Neural cell (in vitro differentiated cells): ENCODE data around the gene DYNC2H1. TPM values are rescaled to one million over a fixed set of nuclear protein-coding genes. Genes with fewer than 3 reads are reported as not detected.

Source experiments
- H2AFZ ChIP-seq: fragments of 200-600, 300-800 bp; sonication (generic), shearing (Covaris generic); 2 replicates; pipeline ENCODE4 v1.6.0; 2014; ENCODE audit warnings: low read depth, mild to moderate bottlenecking, antibody characterized with exemption, low read length, moderate library complexity
- H3F3A ChIP-seq: fragments of 200-600 bp; shearing (Covaris generic); 2 replicates; pipeline ENCODE4 v1.6.1; 2016; ENCODE audit warnings: mild to moderate bottlenecking, moderate library complexity, mixed read lengths, antibody characterized with exemption, low read length; ENCODE audit not compliant: insufficient read depth, poor library complexity, severe bottlenecking
- H3K27ac ChIP-seq: fragments of 200-600, 300-800 bp; sonication (generic), shearing (Covaris generic); 2 replicates; pipeline ENCODE4 v1.5.1; 2014; ENCODE audit warnings: mild to moderate bottlenecking, low read length, moderate library complexity
- H3K27me3 ChIP-seq: fragments of 300-800, 200-600 bp; sonication (generic), shearing (Covaris generic); 2 replicates; pipeline ENCODE4 v1.6.0; 2014; ENCODE audit warnings: mild to moderate bottlenecking, low read depth, low read length, moderate library complexity; ENCODE audit not compliant: insufficient read depth
- H3K36me3 ChIP-seq: fragments of 300-800, 200-600 bp; sonication (generic), shearing (Covaris generic); 2 replicates; pipeline ENCODE4 v1.5.1; 2014; ENCODE audit warnings: mild to moderate bottlenecking, antibody characterized with exemption, low read length, moderate library complexity; ENCODE audit not compliant: insufficient read depth
- H3K4me2 ChIP-seq: fragments of 300-800, 200-600 bp; sonication (generic), shearing (Covaris generic); 2 replicates; pipeline ENCODE4 v1.6.0; 2014; ENCODE audit warnings: mild to moderate bottlenecking, low read length
- H3K4me3 ChIP-seq: fragments of 300-800, 200-600 bp; sonication (generic), shearing (Covaris generic); 2 replicates; pipeline ENCODE4 v1.5.1; 2014; ENCODE audit warnings: mild to moderate bottlenecking, low read length, moderate library complexity
- H3K79me2 ChIP-seq: fragments of 200-600 bp; shearing (Covaris generic); replicated peaks from 2 replicates; pipeline ENCODE4 v1.6.0; 2014; ENCODE audit warnings: mild to moderate bottlenecking, low read length, moderate library complexity; ENCODE audit not compliant: insufficient read depth
- H3K9ac ChIP-seq: fragments of 300-800, 200-600 bp; sonication (generic), shearing (Covaris generic); 2 replicates; pipeline ENCODE4 v1.6.1; 2016; ENCODE audit warnings: mild to moderate bottlenecking, low read length, mixed read lengths
- H3K9me2 ChIP-seq: fragments of 200-600 bp; shearing (Covaris generic); 2 replicates; pipeline ENCODE4 v1.6.1; 2016; ENCODE audit warnings: mild to moderate bottlenecking, low read length, mixed read lengths; ENCODE audit not compliant: insufficient read depth
- H3K9me3 ChIP-seq: fragments of 200-600, 300-800 bp; sonication (generic), shearing (Covaris generic); 2 replicates; pipeline ENCODE4 v1.6.1; 2016; ENCODE audit warnings: mild to moderate bottlenecking, mixed run types, low read length, moderate library complexity, mixed read lengths
- H4K20me1 ChIP-seq: fragments of 200-600 bp; shearing (Covaris generic); 2 replicates; pipeline ENCODE4 v1.6.1; 2016; ENCODE audit warnings: mild to moderate bottlenecking, mixed run types; ENCODE audit not compliant: insufficient read depth
- EP300 ChIP-seq: fragments of 450-650 bp; conservative IDR thresholded peaks from 2 replicates; pipeline ENCODE4 v1.6.1; 2014; ENCODE audit warnings: antibody characterized with exemption, mild to moderate bottlenecking, moderate library complexity; ENCODE audit not compliant: poor library complexity, severe bottlenecking
- EZH2 ChIP-seq: fragments of 200-600, 300-800 bp; shearing (Covaris generic), sonication (generic); IDR thresholded peaks from 2 replicates; pipeline ENCODE4 v1.6.1; 2014; ENCODE audit warnings: antibody characterized with exemption, low read length, borderline replicate concordance, mild to moderate bottlenecking; ENCODE audit not compliant: insufficient read depth, poor library complexity, severe bottlenecking
- MXI1 ChIP-seq: fragments of 450-650 bp; conservative IDR thresholded peaks from 2 replicates; pipeline ENCODE4 v1.6.1; 2014; ENCODE audit warnings: antibody characterized with exemption, mild to moderate bottlenecking; ENCODE audit not compliant: poor library complexity, severe bottlenecking
- POLR2AphosphoS5 ChIP-seq: IDR thresholded peaks from 2 replicates; pipeline ENCODE4 v1.6.1; 2012
- RAD21 ChIP-seq: fragments of 450-650 bp; conservative IDR thresholded peaks from 2 replicates; pipeline ENCODE4 v1.6.1; 2014; ENCODE audit warnings: antibody characterized with exemption, mild to moderate bottlenecking, moderate library complexity
- SMC3 ChIP-seq: fragments of 450-650 bp; conservative IDR thresholded peaks from 2 replicates; pipeline ENCODE4 v1.6.1; 2014; ENCODE audit warnings: antibody characterized with exemption, mild to moderate bottlenecking, moderate library complexity; ENCODE audit not compliant: poor library complexity
- TAF1 ChIP-seq: IDR thresholded peaks from 2 replicates; pipeline ENCODE4 v1.6.1; 2012; ENCODE audit warnings: low read depth
- polyA plus RNA-seq: library from polyadenylated mRNA; depleted of rRNA; stranded (reverse); fragments of >200 nt; gene quantifications from 2 replicates; pipeline ENCODE4 v1.2.3, GENCODE V29; 2014
- TF ChIP-seq, protein P1 (sequence below): IDR thresholded peaks from 2 replicates; pipeline ENCODE4 v1.6.1; 2012; ENCODE audit warnings: borderline replicate concordance
- TF ChIP-seq, protein P2 (sequence below): fragments of 450-650 bp; IDR thresholded peaks from 2 replicates; pipeline ENCODE4 v1.5.1; 2014; ENCODE audit warnings: antibody characterized with exemption, mild to moderate bottlenecking, moderate library complexity; ENCODE audit not compliant: poor library complexity, severe bottlenecking

The DYNC2H1 gene
- polyA plus RNA-seq, 1 donor from 2014 or later: 14.1 TPM

DNA sequence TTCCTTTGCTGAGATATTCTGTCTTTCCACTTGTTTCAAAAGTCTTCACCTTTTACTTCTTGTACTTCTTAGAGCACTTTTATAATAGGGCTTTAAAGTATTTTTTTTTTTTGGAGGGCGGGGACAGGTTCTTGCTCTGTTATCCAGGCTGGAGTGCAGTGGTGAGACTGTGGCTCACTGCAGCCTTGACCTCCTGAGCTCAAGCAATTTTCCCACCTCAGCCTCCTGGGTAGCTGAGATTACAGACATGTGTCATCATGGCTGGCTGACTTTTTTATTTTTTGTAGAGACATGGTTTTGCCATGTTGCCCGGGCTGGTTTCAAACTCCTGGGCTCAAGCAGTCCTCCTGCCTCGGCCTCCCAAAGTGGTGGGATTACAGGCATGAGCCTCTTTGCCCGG, 57.9 kb downstream of the DYNC2H1 start:
- Histone ChIP-seq H3K36me3 (no peaks in the 10 kb centered on the region), H3F3A (no peaks in the 10 kb centered on the region), H3K4me2 (no peak overlapping the region), H2AFZ (no peak overlapping the region), H3K27me3 (no peaks in the 10 kb centered on the region), H3K79me2 (no peaks in the 10 kb centered on the region), H3K9me2 (no peaks in the 10 kb centered on the region), H3K9ac (no peak overlapping the region), H4K20me1 (no peaks in the 10 kb centered on the region), H3K27ac (no peak overlapping the region), H3K4me3 (no peak overlapping the region), H3K9me3 (no peaks in the 10 kb centered on the region)
- TF ChIP-seq SMC3: no peak
- TF ChIP-seq EZH2: no peak
- TF ChIP-seq, protein P1, sequence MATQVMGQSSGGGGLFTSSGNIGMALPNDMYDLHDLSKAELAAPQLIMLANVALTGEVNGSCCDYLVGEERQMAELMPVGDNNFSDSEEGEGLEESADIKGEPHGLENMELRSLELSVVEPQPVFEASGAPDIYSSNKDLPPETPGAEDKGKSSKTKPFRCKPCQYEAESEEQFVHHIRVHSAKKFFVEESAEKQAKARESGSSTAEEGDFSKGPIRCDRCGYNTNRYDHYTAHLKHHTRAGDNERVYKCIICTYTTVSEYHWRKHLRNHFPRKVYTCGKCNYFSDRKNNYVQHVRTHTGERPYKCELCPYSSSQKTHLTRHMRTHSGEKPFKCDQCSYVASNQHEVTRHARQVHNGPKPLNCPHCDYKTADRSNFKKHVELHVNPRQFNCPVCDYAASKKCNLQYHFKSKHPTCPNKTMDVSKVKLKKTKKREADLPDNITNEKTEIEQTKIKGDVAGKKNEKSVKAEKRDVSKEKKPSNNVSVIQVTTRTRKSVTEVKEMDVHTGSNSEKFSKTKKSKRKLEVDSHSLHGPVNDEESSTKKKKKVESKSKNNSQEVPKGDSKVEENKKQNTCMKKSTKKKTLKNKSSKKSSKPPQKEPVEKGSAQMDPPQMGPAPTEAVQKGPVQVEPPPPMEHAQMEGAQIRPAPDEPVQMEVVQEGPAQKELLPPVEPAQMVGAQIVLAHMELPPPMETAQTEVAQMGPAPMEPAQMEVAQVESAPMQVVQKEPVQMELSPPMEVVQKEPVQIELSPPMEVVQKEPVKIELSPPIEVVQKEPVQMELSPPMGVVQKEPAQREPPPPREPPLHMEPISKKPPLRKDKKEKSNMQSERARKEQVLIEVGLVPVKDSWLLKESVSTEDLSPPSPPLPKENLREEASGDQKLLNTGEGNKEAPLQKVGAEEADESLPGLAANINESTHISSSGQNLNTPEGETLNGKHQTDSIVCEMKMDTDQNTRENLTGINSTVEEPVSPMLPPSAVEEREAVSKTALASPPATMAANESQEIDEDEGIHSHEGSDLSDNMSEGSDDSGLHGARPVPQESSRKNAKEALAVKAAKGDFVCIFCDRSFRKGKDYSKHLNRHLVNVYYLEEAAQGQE: no peak
- TF ChIP-seq, protein P2, sequence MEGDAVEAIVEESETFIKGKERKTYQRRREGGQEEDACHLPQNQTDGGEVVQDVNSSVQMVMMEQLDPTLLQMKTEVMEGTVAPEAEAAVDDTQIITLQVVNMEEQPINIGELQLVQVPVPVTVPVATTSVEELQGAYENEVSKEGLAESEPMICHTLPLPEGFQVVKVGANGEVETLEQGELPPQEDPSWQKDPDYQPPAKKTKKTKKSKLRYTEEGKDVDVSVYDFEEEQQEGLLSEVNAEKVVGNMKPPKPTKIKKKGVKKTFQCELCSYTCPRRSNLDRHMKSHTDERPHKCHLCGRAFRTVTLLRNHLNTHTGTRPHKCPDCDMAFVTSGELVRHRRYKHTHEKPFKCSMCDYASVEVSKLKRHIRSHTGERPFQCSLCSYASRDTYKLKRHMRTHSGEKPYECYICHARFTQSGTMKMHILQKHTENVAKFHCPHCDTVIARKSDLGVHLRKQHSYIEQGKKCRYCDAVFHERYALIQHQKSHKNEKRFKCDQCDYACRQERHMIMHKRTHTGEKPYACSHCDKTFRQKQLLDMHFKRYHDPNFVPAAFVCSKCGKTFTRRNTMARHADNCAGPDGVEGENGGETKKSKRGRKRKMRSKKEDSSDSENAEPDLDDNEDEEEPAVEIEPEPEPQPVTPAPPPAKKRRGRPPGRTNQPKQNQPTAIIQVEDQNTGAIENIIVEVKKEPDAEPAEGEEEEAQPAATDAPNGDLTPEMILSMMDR: no peak
- no peak for TF ChIP-seq MXI1
- TF ChIP-seq POLR2AphosphoS5: no peak
- no peak for TF ChIP-seq TAF1
- no peak for TF ChIP-seq RAD21
- no peak for TF ChIP-seq EP300

- Histone ChIP-seq H3F3A (no peaks in the 10 kb centered on the region), H3K27ac (no peak overlapping the region)
Measured at GRCh38 chr11:103170865-103171264, 61.6 kb downstream of the DYNC2H1 start.

More at GRCh38 chr11:103170865-103171264, 61.6 kb downstream of the DYNC2H1 start:
- Histone ChIP-seq H3K9ac (no peak overlapping the region), H4K20me1 (no peaks in the 10 kb centered on the region), H3K9me2 (no peaks in the 10 kb centered on the region), H2AFZ (no peak overlapping the region), H3K9me3 (no peaks in the 10 kb centered on the region), H3K4me3 (no peak overlapping the region), H3K4me2 (no peak overlapping the region), H3K79me2 (no peaks in the 10 kb centered on the region), H3K27me3 (no peaks in the 10 kb centered on the region), H3K36me3 (no peaks in the 10 kb centered on the region)
- TF ChIP-seq TAF1: no peak
- TF ChIP-seq, protein P2: no peak
- TF ChIP-seq MXI1: no peak
- no peak for TF ChIP-seq RAD21
- no peak for TF ChIP-seq POLR2AphosphoS5
- no peak for TF ChIP-seq EZH2
- TF ChIP-seq, protein P1: no peak
- TF ChIP-seq SMC3: no peak
